Renal cortical epithelial cell (primary cell): ENCODE measurements around the gene ZSWIM7. TPM values are rescaled to one million over a fixed set of nuclear protein-coding genes. Genes with fewer than 3 reads are reported as not detected.

Source experiments
- DNase-seq: peaks from one replicate; pipeline ENCODE4 v3.0.0-alpha.2; 2011; ENCODE audit warnings: low read depth
- total RNA-seq: library from RNA; depleted of rRNA; stranded (reverse); fragments of >200 nt; gene quantifications from 2 replicates; pipeline ENCODE4 v1.2.3, GENCODE V29; 2014

Gene ZSWIM7
- total RNA-seq, 1 donor from 2014 or later = 32.1 TPM

DNA sequence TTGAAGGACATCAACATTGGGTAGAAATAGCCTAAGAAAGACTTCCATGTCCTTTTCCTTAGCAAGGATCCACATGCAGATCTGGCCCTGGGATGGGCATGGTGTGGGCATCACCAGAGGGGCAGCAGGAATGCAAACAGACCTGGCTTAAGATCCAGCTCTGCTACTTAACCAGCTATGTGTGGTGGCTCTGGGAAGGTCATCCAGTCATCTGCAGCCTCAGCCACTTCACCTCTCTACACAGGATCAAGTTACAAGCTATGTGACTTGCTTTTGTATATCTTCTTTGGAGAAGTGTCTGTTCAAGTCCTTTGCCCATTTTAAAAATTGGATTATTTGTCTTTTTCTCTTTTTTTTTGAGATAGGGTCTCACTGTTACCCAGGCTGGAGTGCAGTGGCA lies 68.1 kb downstream of the ZSWIM7 start:
- no peak for DNase-seq

DNA sequence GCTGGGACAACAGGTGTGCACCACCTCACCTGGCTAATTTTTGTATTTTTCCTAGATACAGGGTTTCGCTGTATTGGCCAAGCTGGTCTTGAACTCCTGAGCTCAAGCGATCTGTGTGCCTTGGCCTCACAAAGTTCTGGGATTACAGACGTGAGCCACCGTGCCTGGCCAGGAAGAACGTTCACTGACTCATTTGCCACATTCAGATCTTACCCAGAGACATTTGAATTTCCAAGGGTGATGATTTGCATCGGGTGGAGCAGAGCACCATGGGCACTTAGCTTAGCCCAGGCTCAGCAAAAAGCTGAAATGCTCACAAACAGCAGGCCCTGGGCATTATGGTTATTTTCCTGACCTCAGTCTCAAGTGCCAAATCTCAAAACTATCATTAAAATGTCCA lies 69.1 kb downstream of the ZSWIM7 start:
- DNase-seq = no peak

DNA sequence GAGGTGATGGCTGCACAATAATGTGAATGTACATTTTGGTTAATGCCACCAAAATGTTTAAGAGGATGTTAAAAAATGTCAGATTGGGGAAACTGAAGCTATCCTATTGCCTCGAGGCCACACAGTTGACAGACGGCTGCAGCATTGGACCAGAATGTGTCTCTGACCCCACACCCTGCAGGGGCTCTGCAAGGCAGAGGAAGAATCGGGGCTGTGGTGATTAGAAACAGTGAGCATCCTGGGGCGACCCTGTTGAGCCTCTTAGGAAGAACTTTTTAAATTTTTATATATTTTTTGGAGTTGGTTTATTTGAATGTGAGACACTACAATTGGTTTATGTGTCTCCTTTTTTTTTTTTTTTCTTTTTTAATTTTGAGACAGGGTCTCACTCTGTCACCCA lies 69.6 kb downstream of the ZSWIM7 start:
- DNase-seq = no peak

- no peak for DNase-seq
Measured at GRCh38 chr17:15928286-15928785, 71.2 kb downstream of the ZSWIM7 start.

Other genes with a start within 250 kb of the ZSWIM7 start
- gene ADORA2B, start 54.6 kb downstream of the ZSWIM7 start, total RNA-seq = 5.0 and 18.9 TPM in 2 replicates
- 68.8 and 101 TPM in 2 replicates for gene TTC19, start 120 bp upstream of the ZSWIM7 start, total RNA-seq
- gene NCOR1, start 215.8 kb upstream of the ZSWIM7 start, total RNA-seq = 47.2 and 159 TPM in 2 replicates
- 8.7 and 14.8 TPM in 2 replicates for gene PIGL, start 217.5 kb upstream of the ZSWIM7 start, total RNA-seq